HepG2 (cell line): ENCODE results near the gene GRIK3. TPM values are rescaled to one million over a fixed set of nuclear protein-coding genes. Genes with fewer than 3 reads are reported as not detected.

Source experiments
- ATAC-seq: fragments of 200-7000 bp; cut with Tn5 transposase; 3 replicates; pipeline ENCODE4 v1.9.1; 2020; ENCODE audit warnings: mild to moderate bottlenecking, moderate library complexity
- BruUV-seq: library from RNA; stranded (reverse); fragments of 400-500 nt; replicated peaks from 2 replicates; lab custom pipeline; 2021; lab: Mats Ljungman, UMichigan
- CTCF ChIA-PET: fragments of 300-600 bp; formaldehyde crosslinking; extraction: SDS; loops from one replicate; lab custom pipeline; 2021; ENCODE audit warnings: low total read pairs, inconsistent platforms, low intra/inter-chr PET ratio; lab: Yijun Ruan, JAX
- POLR2A ChIA-PET: fragments of 350-600 bp; sonication (Branson Sonifier 250); formaldehyde crosslinking; loops from one replicate; lab custom pipeline; 2020; ENCODE audit warnings: antibody characterized with exemption, inconsistent platforms; lab: Yijun Ruan, JAX
- DNase-seq: peaks from one replicate; pipeline ENCODE4 v3.0.0-alpha.2; 2015; ENCODE audit warnings: low spot score
- FAIRE-seq: peaks from 3 replicates; lab custom pipeline; 2011; peaks lifted over from hg19 to GRCh38; lab: Jason Lieb, UNC
- H2AFZ ChIP-seq: one replicate; pipeline ENCODE4 v1.6.1; 2011; ENCODE audit warnings: low read length, inconsistent platforms
- H3K27ac ChIP-seq: fragments of 300-600 bp; 3 replicates; pipeline ENCODE4 v1.8.0; 2011; ENCODE audit warnings: mixed run types, mild to moderate bottlenecking, mixed read lengths, low read length, inconsistent platforms; ENCODE audit not compliant: insufficient read depth; ENCODE audit errors: extremely low read length
- H3K27me3 ChIP-seq, 2 experiments: fragments of 200-600 bp in 1 of 2; 2 replicates in 1 of 2; 3 replicates in 1 of 2; pipeline versions ENCODE4 v1.6.0 to v1.8.0; 2011; ENCODE audit warnings: low read length in 2 of 2, mild to moderate bottlenecking in 2 of 2, moderate library complexity in 2 of 2, inconsistent platforms in 1 of 2; ENCODE audit not compliant: insufficient read depth in 2 of 2, control insufficient read depth in 1 of 2
- H3K36me3 ChIP-seq, 2 experiments: fragments of 200-600 bp in 1 of 2; replicated peaks in 1 of 2; 2 replicates in 1 of 2; 3 replicates in 1 of 2; pipeline versions ENCODE4 v1.5.1 to v1.8.0; 2011; ENCODE audit warnings: low read length in 2 of 2, inconsistent platforms in 1 of 2; ENCODE audit not compliant: insufficient read depth in 2 of 2, control insufficient read depth in 1 of 2
- H3K4me1 ChIP-seq: 2 replicates; pipeline ENCODE4 v1.5.1; 2012; ENCODE audit warnings: low read length, inconsistent platforms; ENCODE audit not compliant: insufficient read depth
- H3K4me2 ChIP-seq: 2 replicates; pipeline ENCODE4 v1.6.0; 2011; ENCODE audit warnings: low read depth, low read length, inconsistent platforms
- H3K4me3 ChIP-seq, 3 experiments: fragments of 200-600 bp in 1 of 3; sonication (generic), shearing (Covaris generic) in 1 of 3; replicated peaks in 1 of 3; 2 replicates each; pipeline ENCODE4 v1.5.1; 2011 to 2016; ENCODE audit warnings: low read length in 3 of 3, inconsistent platforms in 2 of 3, low read depth in 2 of 3, mild to moderate bottlenecking in 2 of 3, control low read depth in 1 of 3, mixed read lengths in 1 of 3; ENCODE audit not compliant: insufficient read depth in 1 of 3
- H3K79me2 ChIP-seq: one replicate; pipeline ENCODE4 v1.6.1; 2011; ENCODE audit warnings: low read length, inconsistent platforms; ENCODE audit not compliant: insufficient read depth
- H3K9ac ChIP-seq: 2 replicates; pipeline ENCODE4 v1.6.0; 2011; ENCODE audit warnings: mild to moderate bottlenecking, low read depth, low read length, inconsistent platforms; ENCODE audit not compliant: insufficient read depth
- H3K9me3 ChIP-seq: 2 replicates; pipeline ENCODE4 v1.5.1; 2012; ENCODE audit warnings: mild to moderate bottlenecking, low read length
- H4K20me1 ChIP-seq: 2 replicates; pipeline ENCODE4 v1.6.0; 2011; ENCODE audit warnings: inconsistent platforms, mild to moderate bottlenecking, low read length, moderate library complexity; ENCODE audit not compliant: insufficient read depth
- AGO2 ChIP-seq: fragments of 200-400 bp; formaldehyde crosslinking; optimal IDR thresholded peaks from 2 replicates; pipeline ENCODE3; 2017; ENCODE audit warnings: mild to moderate bottlenecking, low read depth, low read length, moderate library complexity
- ARID3A ChIP-seq: IDR thresholded peaks from 2 replicates; pipeline ENCODE4 v1.6.1; 2012; ENCODE audit warnings: low read depth, low read length, improper control_type of control experiment
- KAT2B ChIP-seq: fragments of 150-350 bp; IDR thresholded peaks from 2 replicates; pipeline ENCODE4 v1.6.1; 2014; ENCODE audit warnings: low read depth, low read length, borderline replicate concordance
- NKX3-1 ChIP-seq: sonication (generic); formaldehyde crosslinking; IDR thresholded peaks from 2 replicates; pipeline ENCODE4 v1.5.0; 2020; ENCODE audit warnings: missing genetic modification reagents
- PAX8 ChIP-seq: sonication (generic); formaldehyde crosslinking; IDR thresholded peaks from 2 replicates; pipeline ENCODE4 v1.8.0; 2022; ENCODE audit warnings: mild to moderate bottlenecking, missing genetic modification reagents, borderline replicate concordance
- PHF20 ChIP-seq: sonication (generic); formaldehyde crosslinking; IDR thresholded peaks from 2 replicates; pipeline ENCODE4 v1.5.0; 2020; ENCODE audit warnings: mild to moderate bottlenecking, missing genetic modification reagents
- REXO4 ChIP-seq: sonication (generic); formaldehyde crosslinking; IDR thresholded peaks from 2 replicates; pipeline ENCODE4 v1.8.0; 2022; ENCODE audit warnings: missing genetic modification reagents, mild to moderate bottlenecking, borderline replicate concordance
- SATB2 ChIP-seq: sonication (generic); formaldehyde crosslinking; IDR thresholded peaks from 2 replicates; pipeline ENCODE4 v1.5.0; 2020; ENCODE audit warnings: missing genetic modification reagents
- ZBTB38 ChIP-seq: sonication (generic); formaldehyde crosslinking; IDR thresholded peaks from 2 replicates; pipeline ENCODE4 v1.5.1; 2020; ENCODE audit warnings: mild to moderate bottlenecking, missing genetic modification reagents
- ZFAT ChIP-seq: sonication (generic); formaldehyde crosslinking; conservative IDR thresholded peaks from 2 replicates; pipeline ENCODE4 v1.8.1; 2023; ENCODE audit warnings: missing genetic modification reagents, inconsistent platforms
- ZFP36L1 ChIP-seq: sonication (generic); formaldehyde crosslinking; IDR thresholded peaks from 2 replicates; pipeline ENCODE4 v1.8.0; 2022; ENCODE audit warnings: mild to moderate bottlenecking, missing genetic modification reagents, moderate library complexity
- ZNF354B ChIP-seq: sonication (generic); formaldehyde crosslinking; IDR thresholded peaks from 2 replicates; pipeline ENCODE4 v1.8.0; 2022; ENCODE audit warnings: mild to moderate bottlenecking, missing genetic modification reagents
- ZNF530 ChIP-seq: sonication (generic); formaldehyde crosslinking; IDR thresholded peaks from 2 replicates; pipeline ENCODE4 v1.5.0; 2020; ENCODE audit warnings: low read depth, mild to moderate bottlenecking, missing genetic modification reagents
- ZNF660 ChIP-seq: sonication (generic); formaldehyde crosslinking; IDR thresholded peaks from 2 replicates; pipeline ENCODE4 v1.5.1; 2020; ENCODE audit warnings: mild to moderate bottlenecking, low read depth, missing genetic modification reagents, borderline replicate concordance
- ZNF773 ChIP-seq: sonication (generic); formaldehyde crosslinking; IDR thresholded peaks from 2 replicates; pipeline ENCODE4 v1.4.0; 2020; ENCODE audit warnings: missing genetic modification reagents, borderline replicate concordance
- ZNF878 ChIP-seq: sonication (generic); formaldehyde crosslinking; IDR thresholded peaks from 2 replicates; pipeline ENCODE4 v1.8.1; 2023; ENCODE audit warnings: mild to moderate bottlenecking, missing genetic modification reagents, moderate library complexity
- WGBS: methylation state at CpG from one replicate; pipeline ENCODE4 v1.1.6; 2017; ENCODE audit warnings: low lambda C conversion rate; 5-methylcytosine and 5-hydroxymethylcytosine counted together
- in situ Hi-C: cut with HindIII; loops from 2 replicates; pipeline ENCODE4 v1.10.0; 2017; ENCODE audit warnings: low pct_unique_long_range_greater_than_20kb; ENCODE audit not compliant: extremely low pct_ligation_motif_present
- intact Hi-C: fragments of 100-400 bp; cut with micrococcal nuclease; formaldehyde crosslinking; loops from one replicate; pipeline ENCODE4 v1.10.0; 2022; ENCODE audit not compliant: unreplicated experiment
- polyA plus RNA-seq, 8 experiments: library from polyadenylated mRNA; depleted of rRNA in 3 of 8; stranded (reverse) in 7 of 8; unstranded in 1 of 8; fragments of >200 nt; fragmentation: Illumina TruSeq in 4 of 8; extraction: Trizol in 4 of 8; gene quantifications; 2 replicates each; pipeline versions ENCODE4 v1.2.1 to v1.2.3, GENCODE V29; 2011 to 2016; ENCODE audit warnings: low read depth in 4 of 8, missing spikeins in 1 of 8, mixed read lengths in 1 of 8; ENCODE audit not compliant: insufficient read depth in 1 of 8
- total RNA-seq, 5 experiments: library from RNA; depleted of rRNA; stranded (reverse); fragments of >200 nt; fragmentation: Illumina TruSeq; extraction: Trizol; gene quantifications; 2 replicates each; pipeline ENCODE4 v1.2.3, GENCODE V29; 2016; ENCODE audit warnings: low read depth in 1 of 5

The GRIK3 gene
- total and polyA plus RNA-seq, 2 of the 13 experiments (the other 11 are each of a cell fraction or from before 2014, with no cell fraction given) = not detected

- in situ Hi-C loops (no loop called here), intact Hi-C loops (no loop called here)
- Histone ChIP-seq H3K4me3 (no peak overlapping the region), H3K79me2 (no peaks in the 10 kb centered on the region), H3K9me3 (no peaks in the 10 kb centered on the region), H3K4me1 (peaks cover 16% of the 10 kb centered on the region), H4K20me1 (0 out of 2 replicates have a peak, but pooled peaks cover 3% of the 10 kb centered on the region), H3K36me3 (no peaks in the 10 kb centered on the region), H3K27ac (no peak overlapping the region), H3K9ac (no peak overlapping the region), H3K27me3 (peaks cover 2 to 18% of the 10 kb centered on the region in 2 experiments; a peak in 4 of 5 replicates), H3K4me2 (no peak overlapping the region), H2AFZ (no peak overlapping the region)
- POLR2A ChIA-PET = no interaction called here
- TF ChIP-seq SATB2 (CRISPR knock-in tag) (no peak), ZNF878 (CRISPR knock-in tag) (no peak), NKX3-1 (no peak), AGO2 (no peak), ZFAT (CRISPR knock-in tag) (no peak), ZNF354B (CRISPR knock-in tag) (no peak), KAT2B (no peak), ARID3A (no peak), ZNF530 (no peak), ZBTB38 (CRISPR knock-in tag) (no peak), ZNF773 (CRISPR knock-in tag) (no peak), REXO4 (CRISPR knock-in tag) (no peak), ZNF660 (CRISPR knock-in tag) (no peak), PHF20 (CRISPR knock-in tag) (no peak), ZFP36L1 (CRISPR knock-in tag) (no peak), PAX8 (no peak)
- DNase-seq (no peak), ATAC-seq (no peak), FAIRE-seq (no peak)
- CTCF ChIA-PET = no interaction called here
- no TSS peak for BruUV-seq
- WGBS = 35% methylated on average over 2 of the region's 2 CpGs
Observed at GRCh38 chr1:36752431-36752830, 281.9 kb downstream of the GRIK3 start.
